Liver (tissue), 9 donors: ENCODE measurements around the gene IRAG1. TPM values are rescaled to one million over a fixed set of nuclear protein-coding genes. Genes with fewer than 3 reads are reported as not detected.

Experiments
- DNase-seq: peaks from one replicate; pipeline ENCODE4 v3.0.0-alpha.2; 2017; ENCODE audit warnings: low spot score
- H3K27ac ChIP-seq, 2 donors: one replicate each; pipeline ENCODE4 v1.7.0; 2013; ENCODE audit warnings: inconsistent platforms in 2 of 2, low read length in 2 of 2, control low read depth in 1 of 2, low read depth in 1 of 2, mild to moderate bottlenecking in 1 of 2
- H3K27me3 ChIP-seq, 4 donors: one replicate each; pipeline versions ENCODE4 v1.6.1 to v1.7.0; 2013; ENCODE audit warnings: low read length in 3 of 4, inconsistent platforms in 1 of 4, mild to moderate bottlenecking in 1 of 4, moderate library complexity in 1 of 4; ENCODE audit not compliant: control insufficient read depth in 4 of 4, insufficient read depth in 4 of 4
- H3K36me3 ChIP-seq, 4 donors: one replicate each; pipeline versions ENCODE4 v1.6.1 to v1.7.0; 2013; ENCODE audit warnings: low read length in 3 of 4, mild to moderate bottlenecking in 3 of 4, low read depth in 1 of 4, moderate library complexity in 1 of 4; ENCODE audit not compliant: control insufficient read depth in 4 of 4, insufficient read depth in 3 of 4
- H3K4me1 ChIP-seq, 4 donors: one replicate each; pipeline versions ENCODE4 v1.6.1 to v1.7.0; 2013; ENCODE audit warnings: low read length in 3 of 4, mild to moderate bottlenecking in 3 of 4, moderate library complexity in 1 of 4; ENCODE audit not compliant: control insufficient read depth in 4 of 4, insufficient read depth in 4 of 4
- H3K4me3 ChIP-seq, 3 donors: one replicate each; pipeline versions ENCODE4 v1.6.1 to v1.7.0; 2013; ENCODE audit warnings: low read length in 3 of 3, control low read depth in 1 of 3, low read depth in 1 of 3, mild to moderate bottlenecking in 1 of 3
- H3K9ac ChIP-seq, 2 donors: one replicate each; pipeline ENCODE4 v1.7.0; 2013; ENCODE audit warnings: low read length in 2 of 2, mild to moderate bottlenecking in 2 of 2, moderate library complexity in 2 of 2, control low read depth in 1 of 2, low read depth in 1 of 2
- H3K9me3 ChIP-seq, 4 donors: one replicate each; pipeline versions ENCODE4 v1.6.1 to v1.7.0; 2013; ENCODE audit warnings: low read length in 3 of 4; ENCODE audit not compliant: control insufficient read depth in 4 of 4
- EGR1 ChIP-seq, 2 donors: IDR thresholded peaks; 2 replicates each; pipeline ENCODE4 v1.6.1; 2016 to 2018; ENCODE audit warnings: antibody characterized with exemption in 2 of 2, low read depth in 2 of 2
- FOXA1 ChIP-seq: IDR thresholded peaks from 2 replicates; pipeline ENCODE4 v1.6.1; 2016; ENCODE audit warnings: antibody characterized with exemption
- FOXA2 ChIP-seq: IDR thresholded peaks from 2 replicates; pipeline ENCODE4 v1.6.1; 2016; ENCODE audit warnings: antibody characterized with exemption
- GABPA ChIP-seq, 2 donors: IDR thresholded peaks in 1 of 2; conservative IDR thresholded peaks in 1 of 2; 2 replicates each; pipeline ENCODE4 v1.6.1; 2016; ENCODE audit warnings: antibody characterized with exemption in 2 of 2, mild to moderate bottlenecking in 1 of 2, moderate library complexity in 1 of 2
- HNF4A ChIP-seq, 2 donors: conservative IDR thresholded peaks; 2 replicates each; pipeline ENCODE4 v1.6.1; 2016; ENCODE audit warnings: antibody characterized with exemption in 2 of 2, mild to moderate bottlenecking in 2 of 2
- HNF4G ChIP-seq: IDR thresholded peaks from 2 replicates; pipeline ENCODE4 v1.6.1; 2016; ENCODE audit warnings: antibody characterized with exemption
- JUND ChIP-seq, 2 donors: IDR thresholded peaks; 2 replicates each; pipeline ENCODE4 v1.6.1; 2016; ENCODE audit warnings: antibody characterized with exemption in 2 of 2
- NR2F2 ChIP-seq: IDR thresholded peaks from 2 replicates; pipeline ENCODE4 v1.6.1; 2016; ENCODE audit warnings: antibody characterized with exemption
- RAD21 ChIP-seq, 2 donors: IDR thresholded peaks; 2 replicates each; pipeline ENCODE4 v1.6.1; 2016; ENCODE audit warnings: antibody characterized with exemption in 2 of 2, mild to moderate bottlenecking in 2 of 2
- RXRA ChIP-seq, 2 donors: IDR thresholded peaks; 2 replicates each; pipeline ENCODE4 v1.6.1; 2017 to 2018; ENCODE audit warnings: antibody characterized with exemption in 2 of 2, mild to moderate bottlenecking in 1 of 2
- SP1 ChIP-seq: IDR thresholded peaks from 2 replicates; pipeline ENCODE4 v1.6.1; 2018; ENCODE audit warnings: antibody characterized with exemption, mild to moderate bottlenecking
- TAF1 ChIP-seq: conservative IDR thresholded peaks from 2 replicates; pipeline ENCODE4 v1.6.1; 2016; ENCODE audit warnings: antibody characterized with exemption, mild to moderate bottlenecking
- YY1 ChIP-seq: IDR thresholded peaks from 2 replicates; pipeline ENCODE4 v1.6.1; 2016; ENCODE audit warnings: antibody characterized with exemption, mild to moderate bottlenecking
- ZBTB33 ChIP-seq: IDR thresholded peaks from 2 replicates; pipeline ENCODE4 v1.6.1; 2016; ENCODE audit warnings: antibody characterized with exemption
- WGBS: extraction: QIAGEN DNeasy Blood & Tissue Kit; methylation state at CpG from one replicate; pipeline ENCODE4 v1.1.7; 2013; 5-methylcytosine and 5-hydroxymethylcytosine counted together
- polyA plus RNA-seq, 2 donors: library from polyadenylated mRNA; stranded (reverse) in 1 of 2; unstranded in 1 of 2; fragments of 200-250 nt in 1 of 2; fragments of >200 nt in 1 of 2; fragmentation: Nextera tagmentation in 1 of 2; extraction: Ambion mirVana in 1 of 2; gene quantifications; one replicate each; pipeline versions ENCODE4 v1.2.1 to v1.2.3, GENCODE V29; 2013 to 2015
- total RNA-seq, 2 donors: library from RNA; depleted of rRNA; stranded (reverse); fragments of >200 nt; gene quantifications; one replicate each; pipeline ENCODE4 v1.2.3, GENCODE V29; 2014
- TF ChIP-seq, protein P1 (sequence below): IDR thresholded peaks from 2 replicates; pipeline ENCODE4 v1.6.1; 2016; ENCODE audit warnings: antibody characterized with exemption
- TF ChIP-seq, protein P2 (sequence below): IDR thresholded peaks from 2 replicates; pipeline ENCODE4 v1.6.1; 2016; ENCODE audit warnings: antibody characterized with exemption
- TF ChIP-seq, protein P3 (sequence below): fragments of 150-350 bp; IDR thresholded peaks from 2 replicates; pipeline ENCODE4 v1.5.1; 2017; ENCODE audit warnings: improper control_type of control experiment, low read depth, low read length; ENCODE audit not compliant: missing input control
- TF ChIP-seq, protein P4 (sequence below): IDR thresholded peaks from 2 replicates; pipeline ENCODE4 v1.6.1; 2016; ENCODE audit warnings: antibody characterized with exemption, mild to moderate bottlenecking
- donor health status: healthy.
- donor health status: healthy.
- donor health status: healthy.
- donor health status: healthy.
- donor health status: healthy.

Gene IRAG1
- total and polyA plus RNA-seq, 4 donors: 0.29 to 4.4 (median 2.0) TPM

- peaks cover 0 to 5% (median 3%) of the 10 kb centered on the region in 4 donors for H3K4me1 ChIP-seq
- H3K9me3 ChIP-seq: peaks cover 0 to 4% (median 0%) of the 10 kb centered on the region in 4 donors
- peak; percentile 92 for DNase-seq
- TF ChIP-seq, protein P1, sequence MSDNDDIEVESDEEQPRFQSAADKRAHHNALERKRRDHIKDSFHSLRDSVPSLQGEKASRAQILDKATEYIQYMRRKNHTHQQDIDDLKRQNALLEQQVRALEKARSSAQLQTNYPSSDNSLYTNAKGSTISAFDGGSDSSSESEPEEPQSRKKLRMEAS: peak; percentile 36
- TF ChIP-seq, protein P2, sequence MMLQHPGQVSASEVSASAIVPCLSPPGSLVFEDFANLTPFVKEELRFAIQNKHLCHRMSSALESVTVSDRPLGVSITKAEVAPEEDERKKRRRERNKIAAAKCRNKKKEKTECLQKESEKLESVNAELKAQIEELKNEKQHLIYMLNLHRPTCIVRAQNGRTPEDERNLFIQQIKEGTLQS: no peak
- TF ChIP-seq TAF1 (no peak), ZBTB33 (no peak), RXRA (IDR thresholded peaks at IDR 0.05) (peak; percentile 25 to 78), JUND (IDR thresholded peaks at IDR 0.05) (peak; percentile 4 to 34), FOXA1 (peak; percentile 17), EGR1 (IDR thresholded peaks at IDR 0.05; ENCODE audit: low read depth in 2 of 2) (peak in 1 of 2 donors; percentile 47), SP1 (peak; percentile 53), FOXA2 (peak; percentile 22), GABPA (IDR thresholded peaks at IDR 0.05 in 1 of 2, conservative IDR thresholded peaks at IDR 0.05 in 1 of 2) (no peak), YY1 (peak; percentile 32), NR2F2 (peak; percentile 62), HNF4G (no peak), HNF4A (conservative IDR thresholded peaks at IDR 0.05) (peak in 1 of 2 donors; percentile 45), RAD21 (IDR thresholded peaks at IDR 0.05) (peak; percentile 99 to 100)
- TF ChIP-seq, protein P3, sequence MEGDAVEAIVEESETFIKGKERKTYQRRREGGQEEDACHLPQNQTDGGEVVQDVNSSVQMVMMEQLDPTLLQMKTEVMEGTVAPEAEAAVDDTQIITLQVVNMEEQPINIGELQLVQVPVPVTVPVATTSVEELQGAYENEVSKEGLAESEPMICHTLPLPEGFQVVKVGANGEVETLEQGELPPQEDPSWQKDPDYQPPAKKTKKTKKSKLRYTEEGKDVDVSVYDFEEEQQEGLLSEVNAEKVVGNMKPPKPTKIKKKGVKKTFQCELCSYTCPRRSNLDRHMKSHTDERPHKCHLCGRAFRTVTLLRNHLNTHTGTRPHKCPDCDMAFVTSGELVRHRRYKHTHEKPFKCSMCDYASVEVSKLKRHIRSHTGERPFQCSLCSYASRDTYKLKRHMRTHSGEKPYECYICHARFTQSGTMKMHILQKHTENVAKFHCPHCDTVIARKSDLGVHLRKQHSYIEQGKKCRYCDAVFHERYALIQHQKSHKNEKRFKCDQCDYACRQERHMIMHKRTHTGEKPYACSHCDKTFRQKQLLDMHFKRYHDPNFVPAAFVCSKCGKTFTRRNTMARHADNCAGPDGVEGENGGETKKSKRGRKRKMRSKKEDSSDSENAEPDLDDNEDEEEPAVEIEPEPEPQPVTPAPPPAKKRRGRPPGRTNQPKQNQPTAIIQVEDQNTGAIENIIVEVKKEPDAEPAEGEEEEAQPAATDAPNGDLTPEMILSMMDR: peak; percentile 97
- TF ChIP-seq, protein P4, sequence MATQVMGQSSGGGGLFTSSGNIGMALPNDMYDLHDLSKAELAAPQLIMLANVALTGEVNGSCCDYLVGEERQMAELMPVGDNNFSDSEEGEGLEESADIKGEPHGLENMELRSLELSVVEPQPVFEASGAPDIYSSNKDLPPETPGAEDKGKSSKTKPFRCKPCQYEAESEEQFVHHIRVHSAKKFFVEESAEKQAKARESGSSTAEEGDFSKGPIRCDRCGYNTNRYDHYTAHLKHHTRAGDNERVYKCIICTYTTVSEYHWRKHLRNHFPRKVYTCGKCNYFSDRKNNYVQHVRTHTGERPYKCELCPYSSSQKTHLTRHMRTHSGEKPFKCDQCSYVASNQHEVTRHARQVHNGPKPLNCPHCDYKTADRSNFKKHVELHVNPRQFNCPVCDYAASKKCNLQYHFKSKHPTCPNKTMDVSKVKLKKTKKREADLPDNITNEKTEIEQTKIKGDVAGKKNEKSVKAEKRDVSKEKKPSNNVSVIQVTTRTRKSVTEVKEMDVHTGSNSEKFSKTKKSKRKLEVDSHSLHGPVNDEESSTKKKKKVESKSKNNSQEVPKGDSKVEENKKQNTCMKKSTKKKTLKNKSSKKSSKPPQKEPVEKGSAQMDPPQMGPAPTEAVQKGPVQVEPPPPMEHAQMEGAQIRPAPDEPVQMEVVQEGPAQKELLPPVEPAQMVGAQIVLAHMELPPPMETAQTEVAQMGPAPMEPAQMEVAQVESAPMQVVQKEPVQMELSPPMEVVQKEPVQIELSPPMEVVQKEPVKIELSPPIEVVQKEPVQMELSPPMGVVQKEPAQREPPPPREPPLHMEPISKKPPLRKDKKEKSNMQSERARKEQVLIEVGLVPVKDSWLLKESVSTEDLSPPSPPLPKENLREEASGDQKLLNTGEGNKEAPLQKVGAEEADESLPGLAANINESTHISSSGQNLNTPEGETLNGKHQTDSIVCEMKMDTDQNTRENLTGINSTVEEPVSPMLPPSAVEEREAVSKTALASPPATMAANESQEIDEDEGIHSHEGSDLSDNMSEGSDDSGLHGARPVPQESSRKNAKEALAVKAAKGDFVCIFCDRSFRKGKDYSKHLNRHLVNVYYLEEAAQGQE: no peak
- H3K9ac ChIP-seq: peak overlapping the region in 1 of 2 donors; percentile 64
- no peaks in the 10 kb centered on the region for H3K36me3 ChIP-seq
- H3K27ac ChIP-seq: no peak overlapping the region
- WGBS: 13% methylated on average over 21 of the region's 21 CpGs
- H3K27me3 ChIP-seq: no peaks in the 10 kb centered on the region
- peak overlapping the region in 1 of 3 donors; percentile 37 for H3K4me3 ChIP-seq
Observed at GRCh38 chr11:10735481-10736475, 42.2 kb upstream of the IRAG1 start.
